Neuronal stem cell (in vitro differentiated cells): Measurements from ENCODE around the gene ARHGAP44.

ENCODE experiments used
- DNase-seq: peaks from one replicate; pipeline ENCODE4 v3.0.0-alpha.2; 2013; ENCODE audit warnings: low spot score
- H2AFZ ChIP-seq: one replicate; pipeline ENCODE4 v1.6.1; 2013; ENCODE audit warnings: mild to moderate bottlenecking, low read length, inconsistent platforms
- H2AK5ac ChIP-seq: 2 replicates; pipeline ENCODE4 v1.6.1; 2013; ENCODE audit warnings: low read depth, mild to moderate bottlenecking, inconsistent platforms, low read length, moderate library complexity, mixed read lengths
- H2BK120ac ChIP-seq: 2 replicates; pipeline ENCODE4 v1.6.1; 2013; ENCODE audit warnings: low read depth, mild to moderate bottlenecking, inconsistent platforms, low read length, moderate library complexity, mixed read lengths
- H2BK12ac ChIP-seq: one replicate; pipeline ENCODE4 v1.6.1; 2013; ENCODE audit warnings: low read length, inconsistent platforms
- H2BK15ac ChIP-seq: 2 replicates; pipeline ENCODE4 v1.6.1; 2013; ENCODE audit warnings: mild to moderate bottlenecking, low read length, inconsistent platforms, mixed read lengths
- H2BK5ac ChIP-seq: one replicate; pipeline ENCODE4 v1.6.1; 2013; ENCODE audit warnings: inconsistent platforms, mild to moderate bottlenecking, low read length, moderate library complexity
- H3K14ac ChIP-seq: one replicate; pipeline ENCODE4 v1.6.1; 2013; ENCODE audit warnings: low read length, inconsistent platforms
- H3K18ac ChIP-seq: 2 replicates; pipeline ENCODE4 v1.6.1; 2013; ENCODE audit warnings: low read length, inconsistent platforms
- H3K23ac ChIP-seq: 2 replicates; pipeline ENCODE4 v1.6.1; 2013; ENCODE audit warnings: low read depth, mild to moderate bottlenecking, mixed read lengths, low read length, inconsistent platforms; ENCODE audit not compliant: poor library complexity
- H3K27ac ChIP-seq: replicated peaks from 3 replicates; pipeline ENCODE4 v1.5.1; 2013; ENCODE audit warnings: low read length, inconsistent platforms
- H3K27me3 ChIP-seq, 3 experiments: 2 replicates each; pipeline ENCODE4 v1.6.1; 2013; ENCODE audit warnings: low read length in 3 of 3, mild to moderate bottlenecking in 2 of 3, inconsistent platforms in 1 of 3, low read depth in 1 of 3, mixed read lengths in 1 of 3, moderate library complexity in 1 of 3; ENCODE audit not compliant: control insufficient read depth in 3 of 3, insufficient read depth in 3 of 3
- H3K36me3 ChIP-seq, 2 donors: replicated peaks in 1 of 2; 2 replicates each; pipeline ENCODE4 v1.6.1; 2013; ENCODE audit warnings: low read length in 2 of 2; ENCODE audit not compliant: control insufficient read depth in 2 of 2, insufficient read depth in 2 of 2
- H3K4ac ChIP-seq: 2 replicates; pipeline ENCODE4 v1.6.1; 2013; ENCODE audit warnings: inconsistent platforms, mild to moderate bottlenecking, low read length, moderate library complexity
- H3K4me1 ChIP-seq, 2 donors: 1 replicate in 1 of 2; 2 replicates in 1 of 2; pipeline ENCODE4 v1.6.1; 2013; ENCODE audit warnings: low read length in 2 of 2, low read depth in 1 of 2; ENCODE audit not compliant: control insufficient read depth in 2 of 2, insufficient read depth in 1 of 2
- H3K4me2 ChIP-seq: one replicate; pipeline ENCODE4 v1.6.1; 2013; ENCODE audit warnings: mild to moderate bottlenecking, low read length, inconsistent platforms; ENCODE audit not compliant: insufficient read depth, poor library complexity, severe bottlenecking
- H3K4me3 ChIP-seq, 2 donors: 2 replicates each; pipeline ENCODE4 v1.5.1; 2013; ENCODE audit warnings: low read length in 2 of 2, mild to moderate bottlenecking in 2 of 2, inconsistent platforms in 1 of 2, moderate library complexity in 1 of 2
- H3K79me1 ChIP-seq: one replicate; pipeline ENCODE4 v1.6.1; 2013; ENCODE audit warnings: low read depth, mild to moderate bottlenecking, inconsistent platforms, low read length, moderate library complexity
- H3K9ac ChIP-seq: one replicate; pipeline ENCODE4 v1.6.1; 2013; ENCODE audit warnings: mild to moderate bottlenecking, low read depth, low read length, inconsistent platforms; ENCODE audit not compliant: poor library complexity
- H3K9me3 ChIP-seq, 2 donors: replicated peaks in 1 of 2; 2 replicates each; pipeline versions ENCODE3 to v1.6.1; 2013; ENCODE audit warnings: low read length in 2 of 2, mild to moderate bottlenecking in 2 of 2, inconsistent platforms in 1 of 2, low read depth in 1 of 2, mixed read lengths in 1 of 2, moderate library complexity in 1 of 2; ENCODE audit not compliant: control insufficient read depth in 2 of 2, insufficient read depth in 1 of 2
- H4K8ac ChIP-seq: one replicate; pipeline ENCODE4 v1.6.1; 2013; ENCODE audit warnings: low read depth, mild to moderate bottlenecking, inconsistent platforms, low read length, moderate library complexity
- H4K91ac ChIP-seq: one replicate; pipeline ENCODE4 v1.6.1; 2013; ENCODE audit warnings: low read length, low read depth, mild to moderate bottlenecking, inconsistent platforms; ENCODE audit not compliant: poor library complexity
- WGBS, 2 donors: extraction: QIAGEN DNeasy Blood & Tissue Kit; methylation state at CpG; one replicate each; pipeline ENCODE4 v1.1.7; 2013; ENCODE audit warnings: missing lambda C conversion rate in 2 of 2, mixed read lengths in 1 of 2; ENCODE audit not compliant: insufficient read length in 2 of 2, insufficient replicate concordance in 1 of 2; ENCODE audit errors: extremely low coverage in 2 of 2; 5-methylcytosine and 5-hydroxymethylcytosine counted together

ARHGAP44 gene

GRCh38 chr17:13024526-13025257, 235.4 kb downstream of the ARHGAP44 start:
- H2AFZ ChIP-seq, result peak overlapping the region; percentile 86
- no peak overlapping the region for H2BK120ac ChIP-seq
- no peak overlapping the region for H2BK15ac ChIP-seq
- H3K4me1 ChIP-seq, result peaks cover 0 to 3% of the 10 kb centered on the region in 2 donors
- no peaks in the 10 kb centered on the region for H3K79me1 ChIP-seq
- no peak overlapping the region for H4K8ac ChIP-seq
- peak overlapping the region; percentile 5 to 65 for H3K4me3 ChIP-seq
- peak; percentile 74 for DNase-seq
- no peaks in the 10 kb centered on the region for H3K36me3 ChIP-seq
- no peak overlapping the region for H3K18ac ChIP-seq
- no peak overlapping the region for H3K4ac ChIP-seq
- H4K91ac ChIP-seq, result no peak overlapping the region
- no CpG with 5 or more reads among the region's 19 CpGs for WGBS, 2 donors
- no peak overlapping the region for H3K23ac ChIP-seq
- no peak overlapping the region for H2BK5ac ChIP-seq
- H3K9ac ChIP-seq, result no peak overlapping the region
- H2BK12ac ChIP-seq, result no peak overlapping the region
- H2AK5ac ChIP-seq, result no peak overlapping the region
- H3K14ac ChIP-seq, result no peak overlapping the region
- H3K9me3 ChIP-seq, result no peaks in the 10 kb centered on the region
- no peaks in the 10 kb centered on the region for H3K27me3 ChIP-seq
- no peak overlapping the region for H3K4me2 ChIP-seq
- no peak overlapping the region for H3K27ac ChIP-seq

- Histone ChIP-seq H2BK5ac (no peak overlapping the region), H3K36me3 (no peaks in the 10 kb centered on the region), H3K9ac (no peak overlapping the region), H2AK5ac (no peak overlapping the region), H3K79me1 (no peaks in the 10 kb centered on the region), H3K4ac (no peak overlapping the region), H3K14ac (no peak overlapping the region), H2BK15ac (no peak overlapping the region), H4K8ac (no peak overlapping the region), H3K4me3 (no peak overlapping the region), H3K27me3 (no peaks in the 10 kb centered on the region), H3K4me2 (no peak overlapping the region), H2BK12ac (no peak overlapping the region), H3K27ac (no peak overlapping the region), H2AFZ (no peak overlapping the region), H3K4me1 (peaks cover 0 to 3% of the 10 kb centered on the region in 2 donors), H3K18ac (no peak overlapping the region), H2BK120ac (no peak overlapping the region), H3K9me3 (no peaks in the 10 kb centered on the region), H3K23ac (peak overlapping the region; percentile 26), H4K91ac (no peak overlapping the region)
- no peak for DNase-seq
- WGBS, 2 donors, result no CpG with 5 or more reads among the region's 5 CpGs
Observed at GRCh38 chr17:13025258-13025627, 235.9 kb downstream of the ARHGAP44 start.

GRCh38 chr17:13025687-13026086, 236.4 kb downstream of the ARHGAP44 start:
- DNase-seq, result no peak
- Histone ChIP-seq H4K91ac (no peak overlapping the region), H2AFZ (no peak overlapping the region), H3K27me3 (no peaks in the 10 kb centered on the region), H3K14ac (no peak overlapping the region), H3K4ac (no peak overlapping the region), H2BK5ac (no peak overlapping the region), H2BK15ac (no peak overlapping the region), H3K4me2 (no peak overlapping the region), H3K9me3 (no peaks in the 10 kb centered on the region), H2BK120ac (no peak overlapping the region), H3K23ac (peak overlapping the region; percentile 26), H3K18ac (no peak overlapping the region), H3K36me3 (no peaks in the 10 kb centered on the region), H3K4me1 (peaks cover 0 to 3% of the 10 kb centered on the region in 2 donors), H2BK12ac (no peak overlapping the region), H3K27ac (no peak overlapping the region), H2AK5ac (no peak overlapping the region), H3K4me3 (no peak overlapping the region), H3K9ac (no peak overlapping the region), H4K8ac (no peak overlapping the region), H3K79me1 (no peaks in the 10 kb centered on the region)

- Histone ChIP-seq H4K91ac (no peak overlapping the region), H3K14ac (no peak overlapping the region), H2BK15ac (no peak overlapping the region), H3K9ac (no peak overlapping the region), H3K18ac (no peak overlapping the region), H3K27me3 (no peaks in the 10 kb centered on the region), H3K9me3 (no peaks in the 10 kb centered on the region), H3K79me1 (no peaks in the 10 kb centered on the region), H3K4ac (no peak overlapping the region), H3K36me3 (no peaks in the 10 kb centered on the region), H4K8ac (no peak overlapping the region), H2BK5ac (no peak overlapping the region), H3K4me1 (peaks cover 0 to 3% of the 10 kb centered on the region in 2 donors), H2BK120ac (no peak overlapping the region), H3K4me2 (no peak overlapping the region), H2AFZ (no peak overlapping the region), H3K23ac (no peak overlapping the region), H2AK5ac (no peak overlapping the region), H3K4me3 (no peak overlapping the region), H2BK12ac (no peak overlapping the region), H3K27ac (no peak overlapping the region)
- WGBS, 2 donors, result no CpG with 5 or more reads among the region's 5 CpGs
- no peak for DNase-seq
Observed at GRCh38 chr17:13027246-13027645, 237.9 kb downstream of the ARHGAP44 start.
